ENCODE results near the gene GSC2. TPM values are rescaled to one million over a fixed set of nuclear protein-coding genes. Genes with fewer than 3 reads are reported as not detected.
A peak's percentile ranks its signal among the peaks of the same experiment; 100 is the strongest.

GSC2 gene
- total RNA-seq, 1 donor from 2014 or later: not detected

DNA sequence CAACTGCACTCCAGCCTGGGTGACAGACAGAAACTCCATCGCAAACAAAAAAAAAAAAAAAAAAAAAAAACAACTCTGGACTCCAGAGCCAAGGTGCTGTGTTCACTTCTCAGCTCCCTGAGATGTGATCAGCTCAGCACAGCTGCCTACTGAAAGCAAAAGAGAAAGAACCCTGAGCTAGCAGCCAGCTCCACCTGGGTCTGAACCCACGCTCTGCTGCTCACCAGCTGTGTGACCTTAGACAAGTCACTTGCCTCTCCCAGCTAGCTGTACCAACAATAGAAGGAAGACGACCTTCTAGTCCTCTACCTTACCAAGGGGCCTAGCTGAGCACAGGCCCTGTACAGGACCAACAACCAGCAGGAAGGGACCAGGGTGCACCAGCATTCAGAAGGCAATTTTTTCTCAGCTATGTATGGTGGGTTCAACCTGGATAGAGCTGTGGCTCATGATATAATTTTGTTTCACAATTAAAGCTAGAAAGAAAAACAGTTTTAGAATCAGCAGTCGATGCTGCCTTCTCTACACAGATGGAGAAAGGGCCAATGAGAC, 31.7 kb downstream of the GSC2 start:
- H3K27ac Mint-ChIP-seq: no peak overlapping the region
- Histone ChIP-seq H4K20me1 (ENCODE audit: low read depth) (peaks cover 82% of the 10 kb centered on the region), H3K79me2 (ENCODE audit: low read depth) (peaks cover 87% of the 10 kb centered on the region)

GRCh38 chr22:19117111-19117512, 33.0 kb downstream of the GSC2 start:
- Mint-ChIP-seq H3K4me1 (peaks cover 27% of the 10 kb centered on the region), H3K36me3 (peaks cover 14% of the 10 kb centered on the region), H3K4me3 (no peak overlapping the region), H3K27ac (peak overlapping the region; percentile 22), H3K9me3 (no peaks in the 10 kb centered on the region), H3K27me3 (ENCODE audit: insufficient read depth, low read depth) (no peaks in the 10 kb centered on the region)
- Histone ChIP-seq H4K20me1 (ENCODE audit: low read depth) (peaks cover 93% of the 10 kb centered on the region), H3K27me3 (no peaks in the 10 kb centered on the region), H2AFZ (replicated peaks) (no peak overlapping the region), H3K9me3 (ENCODE audit: low read depth) (no peaks in the 10 kb centered on the region), H3F3A (ENCODE audit: low read depth) (peaks cover 5% of the 10 kb centered on the region), H3K4me3 (no peak overlapping the region), H3K36me3 (no peaks in the 10 kb centered on the region), H3K4me1 (peaks cover 7% of the 10 kb centered on the region), H3K27ac (no peak overlapping the region), H3K79me2 (ENCODE audit: low read depth) (peaks cover 100% of the 10 kb centered on the region), H3K4me2 (no peak overlapping the region), H3K9ac (no peak overlapping the region)
- DNase-seq (ENCODE audit: low spot score): no peak
- TF ChIP-seq EZH2 (IDR thresholded peaks at IDR 0.05) (no peak), EZH2phosphoT487 (IDR thresholded peaks at IDR 0.05) (no peak)
- TF ChIP-seq, protein P1, sequence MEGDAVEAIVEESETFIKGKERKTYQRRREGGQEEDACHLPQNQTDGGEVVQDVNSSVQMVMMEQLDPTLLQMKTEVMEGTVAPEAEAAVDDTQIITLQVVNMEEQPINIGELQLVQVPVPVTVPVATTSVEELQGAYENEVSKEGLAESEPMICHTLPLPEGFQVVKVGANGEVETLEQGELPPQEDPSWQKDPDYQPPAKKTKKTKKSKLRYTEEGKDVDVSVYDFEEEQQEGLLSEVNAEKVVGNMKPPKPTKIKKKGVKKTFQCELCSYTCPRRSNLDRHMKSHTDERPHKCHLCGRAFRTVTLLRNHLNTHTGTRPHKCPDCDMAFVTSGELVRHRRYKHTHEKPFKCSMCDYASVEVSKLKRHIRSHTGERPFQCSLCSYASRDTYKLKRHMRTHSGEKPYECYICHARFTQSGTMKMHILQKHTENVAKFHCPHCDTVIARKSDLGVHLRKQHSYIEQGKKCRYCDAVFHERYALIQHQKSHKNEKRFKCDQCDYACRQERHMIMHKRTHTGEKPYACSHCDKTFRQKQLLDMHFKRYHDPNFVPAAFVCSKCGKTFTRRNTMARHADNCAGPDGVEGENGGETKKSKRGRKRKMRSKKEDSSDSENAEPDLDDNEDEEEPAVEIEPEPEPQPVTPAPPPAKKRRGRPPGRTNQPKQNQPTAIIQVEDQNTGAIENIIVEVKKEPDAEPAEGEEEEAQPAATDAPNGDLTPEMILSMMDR (IDR thresholded peaks at IDR 0.05): no peak

More for the DNA sequence above, 31.7 kb downstream of the GSC2 start:
- Histone ChIP-seq H3K4me2 (no peak overlapping the region), H3K36me3 (no peaks in the 10 kb centered on the region), H3K9me3 (ENCODE audit: low read depth) (no peaks in the 10 kb centered on the region), H3K27me3 (no peaks in the 10 kb centered on the region), H3K9ac (no peak overlapping the region), H2AFZ (replicated peaks) (no peak overlapping the region), H3K4me1 (peaks cover 7% of the 10 kb centered on the region), H3K27ac (no peak overlapping the region), H3F3A (ENCODE audit: low read depth) (peaks cover 13% of the 10 kb centered on the region), H3K4me3 (no peak overlapping the region)
- H3K9me3 Mint-ChIP-seq: no peaks in the 10 kb centered on the region
- H3K4me1 Mint-ChIP-seq: peaks cover 34% of the 10 kb centered on the region
- H3K4me3 Mint-ChIP-seq: peak overlapping the region; percentile 41
- TF ChIP-seq EZH2 (IDR thresholded peaks at IDR 0.05): no peak
- TF ChIP-seq, protein P1 (IDR thresholded peaks at IDR 0.05): no peak
- no peak for TF ChIP-seq EZH2phosphoT487 (IDR thresholded peaks at IDR 0.05)
- H3K27me3 Mint-ChIP-seq (ENCODE audit: insufficient read depth, low read depth): peaks cover 2% of the 10 kb centered on the region
- peaks cover 10% of the 10 kb centered on the region for H3K36me3 Mint-ChIP-seq
- DNase-seq (ENCODE audit: low spot score): no peak

GRCh38 chr22:19115628-19116027, 34.5 kb downstream of the GSC2 start:
- Histone ChIP-seq H3F3A (ENCODE audit: low read depth) (peaks cover 6% of the 10 kb centered on the region), H3K4me2 (no peak overlapping the region), H3K27ac (no peak overlapping the region), H3K9ac (no peak overlapping the region), H3K4me1 (peaks cover 13% of the 10 kb centered on the region), H2AFZ (replicated peaks) (no peak overlapping the region), H4K20me1 (ENCODE audit: low read depth) (peaks cover 97% of the 10 kb centered on the region), H3K27me3 (no peaks in the 10 kb centered on the region), H3K36me3 (no peaks in the 10 kb centered on the region), H3K9me3 (ENCODE audit: low read depth) (no peaks in the 10 kb centered on the region), H3K79me2 (ENCODE audit: low read depth) (peaks cover 100% of the 10 kb centered on the region), H3K4me3 (no peak overlapping the region)
- Mint-ChIP-seq H3K27ac (no peak overlapping the region), H3K36me3 (peaks cover 14% of the 10 kb centered on the region), H3K9me3 (no peaks in the 10 kb centered on the region), H3K27me3 (ENCODE audit: insufficient read depth, low read depth) (no peaks in the 10 kb centered on the region), H3K4me3 (no peak overlapping the region), H3K4me1 (peaks cover 28% of the 10 kb centered on the region)
- no peak for DNase-seq (ENCODE audit: low spot score)
- TF ChIP-seq, protein P1 (IDR thresholded peaks at IDR 0.05): no peak
- TF ChIP-seq EZH2 (IDR thresholded peaks at IDR 0.05): no peak
- no peak for TF ChIP-seq EZH2phosphoT487 (IDR thresholded peaks at IDR 0.05)

Data from neural progenitor cell (in vitro differentiated cells).